SK-N-SH (cell line): ENCODE results near the gene ARL8A.

Experiments
- JUND ChIP-seq: IDR thresholded peaks from 2 replicates; pipeline ENCODE4 v1.4.0; 2012
- RAD21 ChIP-seq: IDR thresholded peaks from 2 replicates; pipeline ENCODE4 v1.6.1; 2012; ENCODE audit warnings: mild to moderate bottlenecking, low read length
- RFX5 ChIP-seq: IDR thresholded peaks from 2 replicates; pipeline ENCODE4 v1.6.1; 2012; ENCODE audit warnings: mild to moderate bottlenecking, improper control_type of control experiment, low read length
- YY1 ChIP-seq: IDR thresholded peaks from 2 replicates; pipeline ENCODE4 v1.4.0; 2012; ENCODE audit warnings: low read depth, mild to moderate bottlenecking
- TF ChIP-seq, protein P1 (sequence below): IDR thresholded peaks from 2 replicates; pipeline ENCODE4; 2012

DNA sequence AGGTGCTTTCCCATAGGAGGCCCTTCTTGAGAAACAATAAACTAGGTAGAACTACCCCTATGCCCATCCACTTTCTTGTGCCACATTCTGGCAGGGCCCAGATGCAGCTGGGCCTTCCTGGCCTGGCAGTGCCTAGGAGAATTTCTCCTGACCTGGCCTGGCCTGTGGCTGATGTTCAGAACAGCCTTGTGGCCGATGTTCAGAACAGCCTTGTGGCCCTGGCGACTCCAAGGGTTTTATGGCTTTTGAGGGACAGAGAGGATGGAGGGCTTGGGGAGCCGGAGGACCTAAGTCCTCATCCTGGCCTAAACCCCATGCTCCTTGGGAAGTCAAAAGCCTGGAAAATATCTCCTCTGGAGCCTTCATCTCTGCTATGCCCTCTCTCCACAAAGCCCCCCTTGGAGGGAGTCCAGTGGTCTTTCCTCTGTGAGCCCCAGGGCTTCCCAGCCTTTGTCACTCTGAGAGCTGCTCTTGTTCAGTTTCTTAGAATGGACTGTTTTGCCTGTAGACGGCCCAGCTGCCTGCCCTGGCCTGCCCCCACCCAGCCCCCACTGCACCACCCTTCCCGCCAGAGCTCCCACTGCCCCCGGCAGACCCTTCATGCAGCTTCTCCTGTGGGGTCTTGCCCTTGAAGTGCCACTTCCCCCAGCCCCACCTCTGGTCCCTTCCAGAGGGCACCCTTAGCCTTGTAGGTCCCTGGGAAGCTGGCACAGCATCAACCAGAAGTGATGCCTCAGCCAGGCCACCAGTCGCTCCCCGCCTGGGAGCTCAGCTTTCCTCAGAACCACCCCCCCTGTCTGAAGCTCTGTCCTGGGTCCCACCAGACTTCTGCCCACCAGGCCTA, 14.9 kb downstream of the ARL8A start:
- TF ChIP-seq RAD21 (no peak), RFX5 (no peak), YY1 (no peak), JUND (no peak)
- TF ChIP-seq, protein P1, sequence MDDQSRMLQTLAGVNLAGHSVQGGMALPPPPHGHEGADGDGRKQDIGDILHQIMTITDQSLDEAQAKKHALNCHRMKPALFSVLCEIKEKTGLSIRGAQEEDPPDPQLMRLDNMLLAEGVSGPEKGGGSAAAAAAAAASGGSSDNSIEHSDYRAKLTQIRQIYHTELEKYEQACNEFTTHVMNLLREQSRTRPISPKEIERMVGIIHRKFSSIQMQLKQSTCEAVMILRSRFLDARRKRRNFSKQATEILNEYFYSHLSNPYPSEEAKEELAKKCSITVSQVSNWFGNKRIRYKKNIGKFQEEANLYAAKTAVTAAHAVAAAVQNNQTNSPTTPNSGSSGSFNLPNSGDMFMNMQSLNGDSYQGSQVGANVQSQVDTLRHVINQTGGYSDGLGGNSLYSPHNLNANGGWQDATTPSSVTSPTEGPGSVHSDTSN, result no peak
